ENCODE results near the gene CCN6.

The CCN6 gene

GRCh38 chr6:112066606-112067005 lies 12.7 kb downstream of the CCN6 start:
- no peak overlapping the region for H3K27ac ChIP-seq
- no peak overlapping the region for H3K4me3 ChIP-seq (ENCODE audit: low read depth in 1 of 2, low read length in 1 of 2)
- TF ChIP-seq, protein P1, sequence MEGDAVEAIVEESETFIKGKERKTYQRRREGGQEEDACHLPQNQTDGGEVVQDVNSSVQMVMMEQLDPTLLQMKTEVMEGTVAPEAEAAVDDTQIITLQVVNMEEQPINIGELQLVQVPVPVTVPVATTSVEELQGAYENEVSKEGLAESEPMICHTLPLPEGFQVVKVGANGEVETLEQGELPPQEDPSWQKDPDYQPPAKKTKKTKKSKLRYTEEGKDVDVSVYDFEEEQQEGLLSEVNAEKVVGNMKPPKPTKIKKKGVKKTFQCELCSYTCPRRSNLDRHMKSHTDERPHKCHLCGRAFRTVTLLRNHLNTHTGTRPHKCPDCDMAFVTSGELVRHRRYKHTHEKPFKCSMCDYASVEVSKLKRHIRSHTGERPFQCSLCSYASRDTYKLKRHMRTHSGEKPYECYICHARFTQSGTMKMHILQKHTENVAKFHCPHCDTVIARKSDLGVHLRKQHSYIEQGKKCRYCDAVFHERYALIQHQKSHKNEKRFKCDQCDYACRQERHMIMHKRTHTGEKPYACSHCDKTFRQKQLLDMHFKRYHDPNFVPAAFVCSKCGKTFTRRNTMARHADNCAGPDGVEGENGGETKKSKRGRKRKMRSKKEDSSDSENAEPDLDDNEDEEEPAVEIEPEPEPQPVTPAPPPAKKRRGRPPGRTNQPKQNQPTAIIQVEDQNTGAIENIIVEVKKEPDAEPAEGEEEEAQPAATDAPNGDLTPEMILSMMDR (IDR thresholded peaks at IDR 0.05): no peak
- H3K4me1 ChIP-seq (ENCODE audit: control insufficient read depth in 1 of 2, insufficient read depth in 1 of 2, low read depth in 1 of 2, low read length in 1 of 2): no peaks in the 10 kb centered on the region
- H3K36me3 ChIP-seq: peaks cover 5% of the 10 kb centered on the region
- H3K27me3 ChIP-seq: no peaks in the 10 kb centered on the region
- no peaks in the 10 kb centered on the region for H3K9me3 ChIP-seq

- Histone ChIP-seq H3K27me3 (no peaks in the 10 kb centered on the region), H3K4me3 (ENCODE audit: low read depth in 1 of 2, low read length in 1 of 2) (no peak overlapping the region), H3K4me1 (ENCODE audit: control insufficient read depth in 1 of 2, insufficient read depth in 1 of 2, low read depth in 1 of 2, low read length in 1 of 2) (peaks cover 13% of the 10 kb centered on the region in 2 experiments), H3K27ac (no peak overlapping the region), H3K36me3 (no peaks in the 10 kb centered on the region), H3K9me3 (no peaks in the 10 kb centered on the region)
- TF ChIP-seq, protein P1 (IDR thresholded peaks at IDR 0.05): no peak
Measured at GRCh38 chr6:112081569-112081968, 27.7 kb downstream of the CCN6 start.

GRCh38 chr6:112085286-112086065 lies 31.6 kb downstream of the CCN6 start:
- TF ChIP-seq, protein P1 (IDR thresholded peaks at IDR 0.05): no peak
- Histone ChIP-seq H3K9me3 (no peaks in the 10 kb centered on the region), H3K27ac (no peak overlapping the region), H3K4me3 (ENCODE audit: low read depth in 1 of 2, low read length in 1 of 2) (no peak overlapping the region), H3K4me1 (ENCODE audit: control insufficient read depth in 1 of 2, insufficient read depth in 1 of 2, low read depth in 1 of 2, low read length in 1 of 2) (peaks cover 22 to 24% of the 10 kb centered on the region in 2 experiments), H3K27me3 (peaks cover 15% of the 10 kb centered on the region), H3K36me3 (no peaks in the 10 kb centered on the region)

DNA sequence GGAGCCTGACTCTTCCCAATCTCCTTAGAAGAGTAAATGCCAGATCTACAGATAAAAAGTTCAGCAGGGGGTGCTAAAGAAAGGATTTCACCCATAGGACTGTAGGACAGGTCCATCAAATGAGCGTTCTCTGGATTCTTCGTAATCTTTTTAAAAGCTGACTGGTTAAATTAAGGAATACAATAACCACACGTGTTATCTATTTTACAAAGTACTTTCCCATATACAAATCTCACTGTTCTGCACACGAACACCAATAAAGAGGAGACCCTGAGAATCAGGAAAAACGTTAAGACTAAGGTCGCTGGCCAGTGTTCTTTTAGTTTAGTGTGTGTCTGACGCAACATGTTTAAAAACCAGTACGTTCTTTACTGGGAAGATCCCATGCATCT lies 32.8 kb downstream of the CCN6 start:
- TF ChIP-seq, protein P1 (IDR thresholded peaks at IDR 0.05): no peak
- H3K27ac ChIP-seq: peak overlapping the region; percentile 61
- peaks cover 21% of the 10 kb centered on the region for H3K27me3 ChIP-seq
- H3K36me3 ChIP-seq: no peaks in the 10 kb centered on the region
- H3K4me3 ChIP-seq (ENCODE audit: low read depth in 1 of 2, low read length in 1 of 2): peak overlapping the region; percentile 62 to 69
- peaks cover 22 to 24% of the 10 kb centered on the region in 2 experiments for H3K4me1 ChIP-seq (ENCODE audit: control insufficient read depth in 1 of 2, insufficient read depth in 1 of 2, low read depth in 1 of 2, low read length in 1 of 2)
- no peaks in the 10 kb centered on the region for H3K9me3 ChIP-seq

- Histone ChIP-seq H3K9me3 (no peaks in the 10 kb centered on the region), H3K4me1 (ENCODE audit: control insufficient read depth in 1 of 2, insufficient read depth in 1 of 2, low read depth in 1 of 2, low read length in 1 of 2) (peaks cover 22 to 24% of the 10 kb centered on the region in 2 experiments), H3K36me3 (no peaks in the 10 kb centered on the region), H3K4me3 (ENCODE audit: low read depth in 1 of 2, low read length in 1 of 2) (peak within 1 kb of the TSS; percentile 62 to 69), H3K27me3 (peaks cover 21% of the 10 kb centered on the region), H3K27ac (peak within 1 kb of the TSS; percentile 61)
- TF ChIP-seq, protein P1 (IDR thresholded peaks at IDR 0.05): no peak
Measured at GRCh38 chr6:112087136-112087911, 33.4 kb downstream of the CCN6 start, which contains the start of the genes FAM229B and TUBE1. TSS of gene FAM229B (plus strand) at chr6:112087591. CDS start at chr6:112099284, 11,693 bp downstream. TSS of gene TUBE1 (minus strand) at chr6:112087482. CDS start at chr6:112087434, 48 bp downstream.

Measured in neutrophil (primary cell).